Bronchial epithelial cell (primary cell): ENCODE data around the gene APCDD1. TPM values are rescaled to one million over a fixed set of nuclear protein-coding genes. Genes with fewer than 3 reads are reported as not detected.
A peak's percentile ranks its signal among the peaks of the same experiment; 100 is the strongest.

ENCODE experiments used
- DNase-seq: peaks from one replicate; pipeline ENCODE4 v3.0.0-alpha.2; 2010; ENCODE audit warnings: low read depth
- FAIRE-seq: peaks from 2 replicates; lab custom pipeline; 2011; peaks lifted over from hg19 to GRCh38; lab: Jason Lieb, UNC
- H3K27me3 ChIP-seq: 2 replicates; pipeline ENCODE4 v1.5.1; 2011; ENCODE audit warnings: low read length; ENCODE audit not compliant: control insufficient read depth, insufficient read depth
- H3K36me3 ChIP-seq: 2 replicates; pipeline ENCODE4 v1.5.1; 2011; ENCODE audit warnings: low read length; ENCODE audit not compliant: control insufficient read depth, insufficient read depth
- H3K4me3 ChIP-seq: 2 replicates; pipeline ENCODE4 v1.5.1; 2011; ENCODE audit warnings: mild to moderate bottlenecking, low read depth, low read length, control low read depth
- total RNA-seq: library from RNA; depleted of rRNA; stranded (reverse); fragments of >200 nt; gene quantifications from 2 replicates; pipeline ENCODE4 v1.2.1, GENCODE V29; 2014
- TF ChIP-seq, protein P1 (sequence below): IDR thresholded peaks from 2 replicates; pipeline ENCODE4 v1.5.1; 2011; ENCODE audit warnings: mild to moderate bottlenecking, moderate library complexity, low read length, control low read depth, inconsistent platforms; ENCODE audit not compliant: insufficient read depth, severe bottlenecking

The APCDD1 gene
- total RNA-seq, 1 donor from 2014 or later = under 0.01 TPM

DNA sequence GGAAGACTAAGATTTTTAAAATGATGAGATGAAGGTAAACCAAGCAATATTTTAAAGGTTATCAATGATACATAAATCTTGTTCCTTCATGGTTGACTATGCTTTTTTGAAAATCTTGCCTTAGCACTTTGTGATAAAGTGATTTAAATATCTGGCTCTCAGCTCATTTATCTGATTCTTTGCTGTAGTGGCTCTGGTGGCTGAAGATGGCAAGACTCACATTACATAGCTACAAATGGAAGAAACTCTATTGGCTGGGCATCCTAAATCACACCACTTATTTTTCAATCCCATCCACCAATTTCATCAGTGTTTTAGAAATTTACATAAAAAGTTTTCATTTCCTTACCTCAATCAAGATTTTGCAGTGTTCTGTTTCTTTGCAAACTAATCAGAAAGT is 16.6 kb upstream of the APCDD1 start:
- no peaks in the 10 kb centered on the region for H3K36me3 ChIP-seq
- no peak overlapping the region for H3K4me3 ChIP-seq
- no peaks in the 10 kb centered on the region for H3K27me3 ChIP-seq
- DNase-seq (no peak), FAIRE-seq (no peak)
- TF ChIP-seq, protein P1, sequence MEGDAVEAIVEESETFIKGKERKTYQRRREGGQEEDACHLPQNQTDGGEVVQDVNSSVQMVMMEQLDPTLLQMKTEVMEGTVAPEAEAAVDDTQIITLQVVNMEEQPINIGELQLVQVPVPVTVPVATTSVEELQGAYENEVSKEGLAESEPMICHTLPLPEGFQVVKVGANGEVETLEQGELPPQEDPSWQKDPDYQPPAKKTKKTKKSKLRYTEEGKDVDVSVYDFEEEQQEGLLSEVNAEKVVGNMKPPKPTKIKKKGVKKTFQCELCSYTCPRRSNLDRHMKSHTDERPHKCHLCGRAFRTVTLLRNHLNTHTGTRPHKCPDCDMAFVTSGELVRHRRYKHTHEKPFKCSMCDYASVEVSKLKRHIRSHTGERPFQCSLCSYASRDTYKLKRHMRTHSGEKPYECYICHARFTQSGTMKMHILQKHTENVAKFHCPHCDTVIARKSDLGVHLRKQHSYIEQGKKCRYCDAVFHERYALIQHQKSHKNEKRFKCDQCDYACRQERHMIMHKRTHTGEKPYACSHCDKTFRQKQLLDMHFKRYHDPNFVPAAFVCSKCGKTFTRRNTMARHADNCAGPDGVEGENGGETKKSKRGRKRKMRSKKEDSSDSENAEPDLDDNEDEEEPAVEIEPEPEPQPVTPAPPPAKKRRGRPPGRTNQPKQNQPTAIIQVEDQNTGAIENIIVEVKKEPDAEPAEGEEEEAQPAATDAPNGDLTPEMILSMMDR = no peak

DNA sequence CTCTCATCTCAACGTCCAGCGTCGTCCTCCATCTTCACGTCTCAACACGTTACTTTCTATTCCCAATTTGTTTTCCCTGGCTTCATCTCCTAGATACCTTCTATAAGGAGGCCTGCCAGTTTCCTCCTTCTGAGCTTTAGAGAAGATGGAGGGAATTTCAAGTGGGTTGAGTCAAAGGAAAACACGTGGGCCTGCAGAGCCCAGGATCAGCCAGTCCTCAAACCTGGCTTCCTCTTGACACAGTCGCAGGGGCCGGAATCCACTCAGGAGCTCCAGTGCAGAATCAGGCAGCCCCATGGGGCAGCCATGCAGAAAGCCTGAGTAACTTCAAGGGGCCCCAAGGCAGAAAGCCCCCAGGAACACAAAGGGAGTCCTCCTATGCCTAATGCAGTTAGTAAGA is 14.5 kb upstream of the APCDD1 start:
- peaks cover 4% of the 10 kb centered on the region for H3K27me3 ChIP-seq
- FAIRE-seq (no peak), DNase-seq (peak; percentile 23)
- no peak overlapping the region for H3K4me3 ChIP-seq
- H3K36me3 ChIP-seq = no peaks in the 10 kb centered on the region
- TF ChIP-seq, protein P1 = no peak

DNA sequence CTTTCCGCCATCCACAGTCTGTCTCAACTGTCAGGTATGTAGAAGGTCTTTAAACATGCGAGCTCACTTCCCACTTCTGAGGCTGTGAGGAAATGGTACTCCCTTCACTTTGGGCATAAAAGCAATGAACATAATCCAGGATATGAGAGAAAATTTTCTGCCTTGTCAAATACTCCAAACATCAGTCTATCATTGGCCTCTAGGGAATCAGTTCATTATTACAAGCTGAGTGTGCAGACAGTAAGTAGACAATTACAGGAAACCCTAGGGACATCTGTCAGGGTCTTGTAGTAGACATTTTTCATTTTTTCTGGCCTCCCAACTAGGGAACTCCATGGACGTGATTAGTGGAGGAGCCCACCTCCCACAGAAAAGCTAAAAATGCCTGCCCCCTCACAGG is 13.6 kb upstream of the APCDD1 start:
- no peak for FAIRE-seq
- Histone ChIP-seq H3K27me3 (peaks cover 4% of the 10 kb centered on the region), H3K4me3 (no peak overlapping the region), H3K36me3 (no peaks in the 10 kb centered on the region)
- DNase-seq = no peak
- TF ChIP-seq, protein P1 = no peak

DNA sequence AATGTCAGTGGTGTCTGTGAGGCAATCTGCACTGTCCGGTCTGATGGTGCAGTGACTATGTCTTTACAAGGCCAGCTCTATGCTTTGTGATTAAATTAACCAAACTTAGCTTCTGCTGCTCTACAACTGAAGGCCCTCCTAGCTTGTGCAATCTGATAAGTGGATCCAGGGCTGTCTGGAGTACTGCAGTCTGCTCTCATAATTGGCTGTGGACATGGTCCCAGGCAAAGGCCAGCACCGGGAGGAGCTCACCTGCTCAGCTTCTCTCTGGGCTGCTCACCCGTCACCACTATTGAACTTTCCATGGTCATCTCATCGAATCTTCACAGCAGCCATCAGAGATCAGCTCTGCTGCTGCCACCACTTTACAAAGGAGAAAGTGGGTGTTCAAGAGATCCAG is 13.0 kb upstream of the APCDD1 start:
- FAIRE-seq = no peak

DNA sequence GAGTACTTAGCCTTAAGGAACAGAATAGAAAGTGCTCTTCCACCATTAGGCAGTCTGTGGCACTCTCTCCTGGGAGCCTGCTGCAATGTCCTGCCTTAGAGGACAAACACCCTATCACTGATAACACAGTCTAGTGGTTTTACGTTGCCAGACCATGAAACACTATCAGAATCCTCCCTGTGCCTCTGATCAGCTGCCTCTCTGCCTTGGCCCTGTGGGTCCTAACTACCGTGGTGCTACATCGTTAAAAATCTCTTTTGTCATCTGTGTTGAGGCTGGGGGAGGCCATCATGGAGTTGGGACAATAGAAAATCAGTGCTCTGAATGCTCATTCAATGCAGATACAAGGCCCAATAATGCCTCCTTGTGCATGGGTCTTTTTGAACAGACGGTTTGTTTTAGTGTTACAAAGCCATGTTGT is 11.9 kb upstream of the APCDD1 start:
- no peak overlapping the region for H3K4me3 ChIP-seq
- no peaks in the 10 kb centered on the region for H3K36me3 ChIP-seq
- DNase-seq (no peak), FAIRE-seq (no peak)
- peaks cover 5% of the 10 kb centered on the region for H3K27me3 ChIP-seq
- TF ChIP-seq, protein P1 = peak; percentile 23

More for the DNA sequence above, 13.0 kb upstream of the APCDD1 start:
- TF ChIP-seq, protein P1 = no peak
- Histone ChIP-seq H3K27me3 (peaks cover 4% of the 10 kb centered on the region), H3K36me3 (no peaks in the 10 kb centered on the region), H3K4me3 (no peak overlapping the region)
- DNase-seq = no peak

DNA sequence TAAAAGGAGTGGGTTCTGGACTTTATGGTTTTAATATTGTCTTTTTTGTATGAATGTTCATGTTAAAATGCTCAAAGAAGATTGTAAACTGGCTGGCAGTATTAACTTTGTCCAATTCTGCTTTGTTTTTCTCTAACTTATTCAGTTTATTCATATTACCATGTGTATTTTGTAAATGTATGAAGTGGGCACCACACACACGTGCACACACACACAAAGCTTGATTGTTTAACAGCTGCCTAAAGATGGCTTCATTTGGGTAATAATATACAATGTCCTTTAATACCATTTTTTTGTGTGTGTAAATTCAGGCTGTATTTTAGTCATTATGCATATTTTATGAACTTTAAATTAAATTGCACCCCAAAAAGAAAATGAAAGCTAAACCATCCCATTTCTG is 11.4 kb upstream of the APCDD1 start:
- DNase-seq (no peak), FAIRE-seq (no peak)
- H3K27me3 ChIP-seq = peaks cover 8% of the 10 kb centered on the region

More for the DNA sequence above, 11.4 kb upstream of the APCDD1 start:
- Histone ChIP-seq H3K36me3 (no peaks in the 10 kb centered on the region), H3K4me3 (no peak overlapping the region)
- TF ChIP-seq, protein P1 = no peak
